AG08396 (cell line): ENCODE data around the gene ZDHHC12.
A peak's percentile ranks its signal among the peaks of the same experiment; 100 is the strongest.

ENCODE experiments used
- DNase-seq: peaks from one replicate; pipeline ENCODE4 v3.0.0; 2012; ENCODE audit warnings: low spot score, mixed read lengths

Gene ZDHHC12, protein sequence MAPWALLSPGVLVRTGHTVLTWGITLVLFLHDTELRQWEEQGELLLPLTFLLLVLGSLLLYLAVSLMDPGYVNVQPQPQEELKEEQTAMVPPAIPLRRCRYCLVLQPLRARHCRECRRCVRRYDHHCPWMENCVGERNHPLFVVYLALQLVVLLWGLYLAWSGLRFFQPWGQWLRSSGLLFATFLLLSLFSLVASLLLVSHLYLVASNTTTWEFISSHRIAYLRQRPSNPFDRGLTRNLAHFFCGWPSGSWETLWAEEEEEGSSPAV

DNA sequence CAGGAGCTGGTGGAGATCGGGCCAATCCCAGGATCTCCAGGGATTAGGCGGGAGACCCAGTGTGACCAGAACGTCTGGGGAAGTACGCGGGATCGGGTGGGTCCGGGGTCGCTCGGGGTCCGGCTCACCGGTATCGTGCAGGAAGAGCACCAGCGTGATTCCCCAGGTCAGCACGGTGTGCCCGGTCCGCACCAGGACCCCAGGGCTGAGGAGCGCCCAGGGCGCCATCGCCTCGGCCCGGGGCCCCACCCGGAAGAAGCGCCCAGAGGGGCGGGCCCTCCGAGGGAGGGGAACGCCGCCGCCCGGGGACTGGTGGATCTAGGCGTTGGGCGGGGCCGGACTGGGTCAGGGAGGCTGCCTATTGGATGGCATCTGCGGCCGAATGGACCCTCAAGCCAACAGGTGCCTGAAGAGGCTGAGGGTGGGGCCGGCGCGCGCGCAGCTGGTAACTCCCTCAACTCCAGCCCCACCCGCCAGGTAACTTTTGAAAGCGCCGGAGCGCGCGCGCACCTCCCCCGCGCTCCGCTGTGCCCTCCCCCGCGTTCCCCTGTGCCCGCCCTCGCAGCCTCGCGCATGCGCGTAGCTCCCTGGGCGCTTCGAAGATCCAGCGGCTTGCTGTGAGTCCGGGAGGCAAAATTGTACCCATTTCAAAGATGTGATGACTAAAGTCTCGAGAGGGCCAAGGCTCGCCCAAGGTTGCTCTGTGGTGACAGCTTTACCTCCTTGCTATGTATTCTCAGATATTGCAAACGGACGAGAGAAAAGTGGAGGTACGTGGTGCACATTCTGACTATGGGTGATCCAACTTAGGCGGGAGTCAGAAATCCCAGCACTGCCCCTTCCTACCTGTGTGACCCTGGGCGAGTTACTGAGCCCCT is at the start of gene ZDHHC12:
Gene ZDHHC12 (minus strand): TSS at position 262 of the 878 bp plus-strand sequence. CDS start 34 bp downstream, at position 228.
- DNase-seq = peak; percentile 100

DNA sequence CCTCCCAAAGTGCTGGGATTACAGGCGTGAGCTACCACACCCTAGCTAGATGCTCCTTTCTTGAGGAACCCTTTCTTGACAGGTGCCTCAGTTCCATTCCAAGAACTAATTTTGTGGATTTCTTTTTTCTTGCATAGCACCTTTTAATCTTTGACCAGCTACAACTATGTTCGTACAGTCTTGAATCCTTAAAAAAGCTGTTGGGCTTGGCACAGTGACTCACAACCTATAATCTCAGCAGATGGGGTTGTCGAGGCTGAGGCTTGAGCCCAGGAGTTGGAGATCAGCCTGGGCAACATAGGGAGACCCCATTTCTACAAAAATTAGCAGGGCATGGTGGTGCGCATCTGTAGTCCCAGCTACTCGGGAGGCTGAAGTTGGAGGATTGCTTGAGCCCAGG is 49.1 kb upstream of the ZDHHC12 start:
- DNase-seq = no peak

DNA sequence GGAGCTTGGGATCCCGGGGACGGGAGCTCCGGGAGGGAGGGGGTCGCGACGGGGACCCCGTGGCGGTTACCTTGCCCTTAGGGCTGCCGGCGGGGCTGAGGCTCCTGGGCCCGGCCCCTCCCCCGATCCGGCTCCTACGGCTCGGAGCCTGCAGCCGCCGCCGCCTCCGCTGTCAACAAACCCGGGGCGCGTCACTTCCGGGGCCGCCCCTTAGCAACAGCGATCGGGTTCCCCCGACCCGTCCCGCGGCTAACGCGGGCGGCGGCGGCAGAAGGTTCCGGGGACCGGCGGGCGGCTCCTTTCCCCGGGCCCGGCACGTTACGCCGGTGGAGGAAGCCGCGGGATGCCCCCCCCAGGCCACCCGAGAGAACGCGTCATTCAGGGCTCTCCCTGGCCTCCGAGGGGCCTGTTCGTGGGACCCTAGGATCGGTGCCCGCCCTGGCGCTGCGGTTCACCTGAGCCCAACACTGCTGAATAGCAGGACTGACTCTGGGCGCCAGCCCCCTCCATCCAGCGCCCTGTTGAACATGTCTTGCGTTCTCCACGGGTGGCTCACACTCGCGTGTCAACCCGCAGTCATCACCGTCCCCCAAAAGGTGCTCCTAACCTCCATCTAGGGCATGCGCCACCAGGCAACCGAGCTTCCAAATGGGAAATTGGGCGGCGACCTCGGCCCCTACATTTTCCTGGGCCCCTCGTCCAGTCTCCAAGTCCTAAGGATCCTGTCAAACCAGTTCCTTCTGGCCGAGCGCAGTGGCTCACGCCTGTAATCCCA is 48.0 kb upstream of the ZDHHC12 start, which contains the start of gene ZER1:
Gene ZER1 (minus strand): TSS at position 183 of the 775 bp plus-strand sequence. CDS start 16,362 bp downstream, outside the sequence.
- DNase-seq = peak; percentile 99

DNA sequence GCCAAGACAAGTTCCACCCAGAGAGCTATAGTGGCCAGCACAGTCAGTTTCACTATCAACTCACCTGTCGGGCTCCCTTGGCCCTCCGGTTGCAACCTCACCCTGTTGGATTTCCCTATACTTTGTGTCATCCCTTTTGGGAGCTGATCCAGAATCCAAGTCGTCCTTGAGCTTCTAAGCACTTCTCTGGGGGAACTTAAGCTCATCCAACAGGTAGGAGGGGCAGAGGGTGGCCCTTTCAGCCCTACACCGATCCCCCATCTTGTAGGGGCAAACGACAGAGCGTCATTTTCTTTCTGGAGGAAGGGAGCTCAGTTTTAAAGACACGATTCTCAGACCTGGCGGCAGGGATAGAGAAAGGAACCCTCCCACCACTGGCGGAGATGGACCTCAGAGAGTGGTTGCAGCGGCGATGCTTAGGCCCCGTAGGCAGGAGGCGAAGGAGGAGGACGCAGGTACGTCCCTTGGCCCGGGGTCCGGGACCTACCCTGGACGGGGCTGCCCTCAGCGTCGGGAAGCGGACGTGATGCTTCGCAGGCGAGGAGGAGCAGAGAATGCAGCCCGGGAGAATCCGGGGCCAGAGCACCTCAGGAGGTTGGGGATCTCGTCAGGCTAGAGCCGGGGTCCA is 47.3 kb upstream of the ZDHHC12 start:
- peak; percentile 55 for DNase-seq

DNA sequence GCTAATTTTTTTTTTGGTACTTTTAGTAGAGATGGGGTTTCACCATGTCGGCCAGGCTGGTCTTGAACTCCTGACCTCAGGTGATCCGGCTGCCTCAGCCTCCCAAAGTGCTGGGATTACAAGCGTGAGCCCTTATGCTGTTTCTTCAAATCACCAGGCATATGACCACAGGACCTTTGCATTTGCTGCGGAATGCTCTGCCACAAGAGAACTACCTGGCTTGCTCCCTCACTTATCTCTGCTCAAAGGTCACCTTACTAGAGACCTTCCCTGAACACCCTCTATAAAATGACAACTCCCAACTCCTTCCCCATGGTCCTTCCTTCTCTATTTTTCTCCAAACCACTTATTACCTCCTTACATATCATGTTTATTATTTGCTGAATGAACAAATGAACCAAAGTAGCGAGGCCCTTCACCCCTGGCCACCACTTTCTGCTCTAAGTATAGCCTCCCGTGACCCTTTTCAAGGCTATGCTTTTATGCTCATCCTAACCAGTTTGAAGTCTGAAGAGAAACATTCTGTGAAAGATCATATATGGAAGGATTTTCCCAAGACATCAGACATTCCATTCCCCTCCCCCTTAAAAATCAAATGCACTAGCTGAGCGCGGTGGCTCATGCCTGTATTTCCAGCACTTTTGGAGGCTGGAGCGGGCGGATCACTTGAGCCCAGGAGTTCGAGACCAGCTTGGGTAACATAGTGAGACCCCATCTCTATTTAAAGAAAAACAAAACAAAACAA is 46.5 kb upstream of the ZDHHC12 start:
- no peak for DNase-seq

DNA sequence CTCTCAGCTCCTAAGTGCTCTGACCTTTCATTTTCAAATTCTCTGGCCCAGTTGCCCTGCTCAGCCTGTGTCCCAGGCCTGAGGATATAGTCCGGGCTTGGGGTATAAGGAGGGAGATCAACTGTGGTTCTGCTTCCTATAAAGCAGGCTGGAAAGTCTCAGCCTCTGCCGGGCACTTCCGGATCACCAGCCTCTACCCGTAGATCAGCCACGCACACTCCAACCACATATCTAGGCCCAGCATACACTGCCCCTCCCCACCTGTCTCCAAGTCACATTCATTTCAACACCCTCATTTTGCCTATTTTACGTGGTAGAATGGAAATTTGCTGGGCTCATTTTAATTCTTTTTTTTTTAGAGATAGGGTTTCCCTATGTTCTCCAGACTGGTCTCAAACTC is 44.7 kb upstream of the ZDHHC12 start:
- DNase-seq = no peak

DNA sequence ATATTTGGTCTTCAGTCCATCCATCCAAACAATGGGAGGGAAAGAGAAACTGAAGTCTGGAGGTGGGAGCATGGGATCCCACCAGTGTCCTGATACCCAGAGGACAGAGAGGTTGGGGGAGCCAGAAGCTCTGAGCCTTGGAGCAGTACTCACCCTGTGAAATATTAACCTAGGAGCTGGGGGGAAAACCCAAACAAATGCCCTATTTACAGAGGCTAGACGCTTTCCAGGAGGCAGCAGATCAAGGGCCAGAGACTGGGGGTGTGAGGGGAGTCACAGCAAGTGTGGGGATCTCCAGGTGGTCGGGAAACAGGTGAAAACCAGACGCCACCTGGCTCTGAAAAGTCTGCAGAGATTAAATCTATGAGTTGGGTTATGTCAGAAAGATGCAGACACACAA is 41.6 kb upstream of the ZDHHC12 start:
- DNase-seq = no peak

DNA sequence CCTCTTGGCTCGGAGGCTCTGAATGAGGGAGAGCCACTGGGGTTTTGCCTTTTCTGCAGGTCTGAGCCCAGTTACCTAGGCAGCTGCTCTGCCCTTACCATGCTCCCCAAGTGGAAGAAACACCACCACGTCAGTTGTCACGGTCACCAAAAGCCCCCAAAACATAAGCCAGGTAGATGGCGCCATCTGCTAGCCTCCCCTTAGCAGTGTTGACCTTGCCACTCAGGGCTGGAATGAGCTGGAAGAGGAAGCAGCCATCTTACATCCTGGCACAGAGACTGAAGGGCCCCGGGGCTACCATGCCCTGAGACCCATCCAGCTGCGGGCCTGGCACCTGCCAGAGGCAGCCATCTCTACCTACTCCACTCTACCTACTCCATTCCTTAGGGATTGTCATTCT is 40.4 kb upstream of the ZDHHC12 start:
- DNase-seq = no peak

DNA sequence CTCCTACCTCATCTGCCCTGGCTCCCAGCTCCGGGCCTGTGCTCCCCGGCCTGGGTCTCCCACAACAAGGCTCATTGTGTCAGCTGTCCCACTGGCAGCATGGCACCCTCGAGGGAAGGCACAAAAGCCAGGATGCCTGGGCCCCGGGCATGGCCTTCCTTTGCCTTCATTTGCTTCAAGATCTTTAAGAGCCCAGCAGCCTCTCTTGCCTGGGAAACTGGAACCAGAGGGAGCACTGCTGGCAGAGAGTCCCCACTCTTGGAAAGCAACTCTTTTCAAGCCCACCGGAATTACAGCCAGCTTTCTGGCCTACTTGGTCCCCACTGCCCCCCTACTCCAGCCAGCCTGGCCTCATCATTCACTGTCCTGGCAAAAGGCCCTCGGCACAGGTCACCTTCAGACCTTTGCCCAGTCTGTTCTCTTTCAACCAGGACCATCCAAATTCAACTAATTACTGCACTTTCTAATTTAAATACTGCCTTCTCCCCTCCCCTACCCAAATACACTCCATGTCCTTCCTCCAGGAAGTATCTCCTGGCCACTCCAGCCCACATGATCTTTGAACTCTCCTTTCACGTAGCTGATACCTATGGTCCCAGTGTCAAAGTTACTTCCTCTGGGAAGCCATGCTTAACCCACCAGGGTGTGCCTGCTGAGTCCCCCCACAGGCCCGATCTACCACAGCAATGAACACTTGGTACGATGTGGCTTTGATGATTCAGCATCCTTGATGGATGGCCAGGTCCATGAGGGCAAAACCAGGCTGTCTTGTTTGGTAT is 38.9 kb upstream of the ZDHHC12 start:
- DNase-seq = no peak

DNA sequence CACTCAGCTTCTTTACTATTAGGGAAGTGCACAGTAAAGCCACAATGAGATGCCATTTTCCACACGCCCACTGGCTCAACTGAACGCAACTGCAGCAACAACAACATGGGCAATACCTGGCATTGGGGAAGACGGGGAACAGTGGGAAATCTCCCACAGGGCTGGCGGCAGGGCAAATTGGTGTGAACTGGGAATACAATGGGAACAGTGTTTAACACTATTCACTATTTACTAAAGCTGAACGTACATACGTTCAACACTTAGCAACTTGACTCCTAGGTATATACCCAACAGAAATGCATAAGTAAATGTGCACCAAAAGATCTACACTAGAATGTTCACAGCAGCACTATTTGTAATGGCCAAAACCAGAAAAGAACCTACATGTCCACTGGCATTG is 33.7 kb upstream of the ZDHHC12 start:
- DNase-seq = no peak

DNA sequence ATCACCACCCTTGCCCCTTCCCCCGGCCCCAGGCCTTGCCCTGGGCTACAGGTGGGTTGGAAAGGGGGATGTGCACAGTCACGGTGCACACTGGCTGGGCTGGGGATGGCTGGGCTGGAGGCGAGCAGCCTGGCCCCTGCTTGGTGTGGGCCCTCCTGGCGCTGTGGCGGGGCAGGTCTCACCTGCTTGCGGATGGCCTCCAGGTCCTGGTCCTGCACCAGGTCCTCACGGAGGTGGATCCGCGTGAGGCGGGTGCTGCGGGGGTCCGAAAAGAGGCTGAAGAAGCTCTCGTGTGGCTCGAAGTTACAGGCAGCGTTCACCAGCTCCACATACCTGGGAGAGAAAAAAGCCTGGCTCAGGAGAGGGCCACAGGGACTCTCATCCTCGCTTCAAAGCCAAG is 29.7 kb upstream of the ZDHHC12 start:
- no peak for DNase-seq

DNA sequence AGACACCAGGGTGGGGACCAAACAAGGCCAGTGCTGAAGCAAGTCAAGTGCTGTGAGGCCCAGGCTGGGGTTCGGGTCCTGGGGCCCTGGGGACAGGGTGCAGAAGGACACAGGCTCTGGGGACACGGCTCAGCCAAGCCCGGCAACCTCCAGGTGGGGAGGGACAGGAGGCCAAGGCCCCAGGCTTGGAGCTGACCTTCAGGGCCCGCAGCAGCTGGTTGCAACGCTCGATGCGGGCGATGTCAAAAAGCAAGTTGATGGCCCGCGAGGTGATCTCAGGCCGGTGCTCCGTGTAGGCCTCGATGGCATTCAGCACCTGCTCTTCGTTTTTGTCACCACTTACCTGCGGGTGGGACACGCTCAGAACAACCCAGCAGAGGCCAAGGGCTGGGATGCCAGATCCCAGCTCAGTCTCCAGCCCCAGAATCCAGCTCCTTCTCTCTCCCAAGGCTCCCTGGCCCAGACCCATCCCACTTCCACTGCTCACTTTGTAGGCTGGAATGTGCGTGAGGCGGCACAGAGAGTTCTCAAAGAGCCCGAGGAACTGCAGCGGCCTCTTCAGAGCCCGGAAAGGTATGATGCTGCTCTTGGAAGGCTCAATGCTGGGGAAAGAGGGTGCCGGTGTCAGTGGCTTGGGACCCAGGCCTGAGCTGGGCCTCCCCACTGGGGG is 27.1 kb upstream of the ZDHHC12 start:
- DNase-seq = no peak

DNA sequence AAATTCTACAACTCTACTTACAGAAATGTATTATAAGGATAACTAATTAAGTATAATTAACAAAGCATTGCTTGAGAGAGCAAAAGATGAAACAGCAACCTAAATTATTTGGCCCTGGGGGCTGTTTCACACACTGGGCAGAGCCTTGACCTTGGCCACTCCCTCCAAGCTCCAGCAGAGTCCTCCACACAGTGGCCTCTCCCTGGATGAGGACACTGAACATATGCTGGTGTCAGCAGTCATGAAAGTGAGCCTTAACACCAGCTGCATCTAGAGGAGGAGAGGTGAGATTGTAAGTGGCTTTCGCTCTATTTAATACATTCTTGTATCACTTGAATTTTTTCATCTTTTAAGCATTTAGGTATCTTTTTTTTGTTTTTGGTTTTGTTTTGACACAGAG is 23.3 kb upstream of the ZDHHC12 start:
- DNase-seq = no peak

DNA sequence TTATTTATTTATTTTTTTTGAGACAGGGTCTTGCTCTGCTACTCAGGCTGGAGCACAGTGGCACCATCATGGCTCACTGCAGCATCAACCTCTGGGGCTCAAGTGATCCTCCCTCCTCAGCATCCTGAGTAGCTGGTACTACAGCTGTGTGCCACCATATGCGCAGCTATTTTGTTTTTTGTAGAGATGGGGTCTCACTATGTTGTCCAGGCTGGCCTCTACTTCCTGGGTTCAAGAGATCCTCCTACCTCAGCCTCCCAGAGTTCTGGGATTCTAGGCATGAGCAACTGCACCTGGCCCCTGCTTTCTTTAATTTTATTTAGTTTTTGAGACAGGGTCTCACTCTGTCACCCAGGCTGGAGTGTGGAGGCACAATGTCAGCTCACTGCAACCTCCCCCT is 19.5 kb upstream of the ZDHHC12 start:
- DNase-seq = no peak

DNA sequence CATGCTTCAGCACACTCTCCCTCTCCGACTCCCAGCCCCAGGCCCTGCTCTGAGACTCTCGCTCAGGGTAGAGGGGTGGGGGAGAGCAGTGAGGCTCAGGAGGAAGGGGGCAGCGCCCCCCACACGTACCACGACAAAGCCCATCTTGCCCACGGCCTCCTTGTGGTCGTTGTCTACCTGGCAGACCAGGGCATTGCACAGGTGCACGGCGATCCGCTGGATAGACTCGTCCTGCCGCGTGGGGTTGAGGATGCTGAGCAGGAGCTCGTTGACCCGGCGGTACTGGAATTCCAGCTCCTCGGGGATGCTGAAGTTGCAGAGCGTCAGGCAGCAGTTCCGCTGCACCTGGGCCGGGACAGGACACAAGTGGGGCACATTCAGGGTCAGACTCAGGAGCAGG is 18.5 kb upstream of the ZDHHC12 start:
- no peak for DNase-seq

DNA sequence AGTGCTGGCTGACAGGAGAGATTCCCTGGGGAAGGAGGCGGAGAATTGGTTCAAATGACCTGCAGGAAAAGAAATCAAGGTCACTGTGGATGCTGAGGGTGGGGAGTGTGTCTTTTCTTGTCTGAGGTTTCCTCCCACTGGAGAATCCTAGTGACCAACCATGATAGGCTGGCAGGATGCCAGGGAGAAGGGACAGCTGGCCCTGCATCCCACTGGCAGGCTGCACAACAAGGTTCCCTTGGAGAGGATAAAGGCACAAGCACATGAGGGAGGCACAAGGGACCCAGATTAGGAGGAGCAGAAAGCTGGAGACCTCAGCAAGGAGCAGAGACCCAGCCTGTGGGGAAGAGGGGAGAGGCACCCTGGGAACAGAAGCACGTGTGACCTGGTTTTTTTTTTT is 11.4 kb upstream of the ZDHHC12 start:
- DNase-seq = no peak

DNA sequence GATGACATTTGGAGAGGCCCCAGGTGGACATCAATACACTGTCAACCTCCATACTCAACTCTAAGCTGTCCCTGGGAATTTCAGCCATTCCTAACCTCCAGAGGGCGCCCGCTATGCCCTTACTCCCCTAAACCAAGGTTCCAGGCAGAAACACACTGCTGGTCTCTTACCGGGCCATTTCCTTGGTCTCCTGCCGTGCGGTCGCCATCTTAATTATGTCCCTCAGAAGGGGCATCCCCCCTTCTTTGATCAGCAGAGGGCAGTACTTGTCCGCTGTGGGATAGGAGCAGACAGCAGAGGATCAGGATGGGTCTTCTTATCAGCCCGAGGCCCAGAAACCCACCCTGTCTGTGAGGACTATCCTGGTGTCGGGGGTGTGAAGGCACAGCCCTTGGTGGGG is 9.3 kb upstream of the ZDHHC12 start:
- DNase-seq = peak; percentile 71

DNA sequence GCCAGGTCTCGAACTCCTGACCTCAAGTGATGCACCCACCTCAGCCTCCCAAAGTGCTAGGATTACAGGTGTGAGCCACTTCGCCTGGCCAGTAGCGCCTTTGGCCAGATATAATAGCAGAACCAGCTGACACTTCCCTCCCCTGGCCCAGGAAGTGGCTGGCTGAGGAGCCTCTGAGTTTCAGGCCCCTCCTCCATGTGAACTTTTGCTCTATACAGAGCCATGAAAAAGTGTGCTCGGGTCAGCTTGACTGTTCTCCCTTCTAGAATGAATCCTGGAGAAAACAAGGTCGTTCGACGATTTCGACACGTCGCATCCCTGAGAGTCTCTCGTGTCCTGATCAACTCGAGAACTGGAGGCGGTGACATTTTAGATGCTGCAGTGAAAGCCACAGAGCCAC is 8.6 kb upstream of the ZDHHC12 start:
- no peak for DNase-seq

DNA sequence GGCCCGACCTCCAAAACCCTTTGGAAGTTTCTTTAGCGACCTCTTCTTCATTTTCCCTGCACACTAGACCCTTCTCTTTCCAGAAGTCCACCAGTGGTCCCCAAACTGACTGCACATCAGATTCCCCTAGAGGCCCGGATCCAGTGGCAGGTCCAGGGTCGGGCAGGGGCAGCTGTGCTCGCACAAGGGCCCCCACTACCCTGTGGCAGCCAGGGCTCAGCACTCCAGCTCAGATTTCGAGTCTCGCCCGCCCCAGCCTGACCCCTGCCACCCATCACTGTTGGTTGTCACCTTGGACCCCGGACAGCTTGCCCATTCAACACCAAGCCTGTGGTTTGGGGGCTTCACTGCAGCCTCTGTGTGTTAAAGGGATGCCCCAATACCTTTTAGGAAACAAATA is 7.8 kb upstream of the ZDHHC12 start:
- DNase-seq = no peak

DNA sequence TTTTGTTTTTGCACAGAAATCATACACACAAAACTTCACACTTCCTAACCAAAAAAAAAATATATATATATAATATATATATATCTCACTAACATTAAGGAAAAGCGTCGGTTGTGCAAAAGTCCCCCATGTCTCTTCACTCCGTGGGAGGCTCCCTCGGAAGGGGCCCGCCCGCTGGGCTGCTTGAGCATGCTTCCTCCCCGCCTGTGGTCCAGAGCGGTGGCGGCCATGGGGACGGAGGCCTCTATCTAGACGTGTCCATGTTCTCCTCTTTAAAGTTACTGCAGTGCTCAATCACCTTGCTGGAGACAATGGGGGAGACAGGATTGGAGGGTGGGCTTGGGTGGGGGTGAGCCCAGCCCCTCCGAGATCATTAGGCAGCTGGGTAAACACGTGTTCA is 7.2 kb upstream of the ZDHHC12 start:
- DNase-seq = no peak
